GM13977 (cell line): ENCODE data around the gene NPHP4.

Source experiments
- DNase-seq: peaks from one replicate; pipeline ENCODE4 v3.0.0; 2012; ENCODE audit warnings: low spot score
- in situ Hi-C: fragments of 300-500 bp; cut with MboI; formaldehyde crosslinking; loops from one replicate; pipeline ENCODE4 v1.12.0; 2022; ENCODE audit warnings: low sequenced_read_pairs, low pct_unique_long_range_greater_than_20kb, mixed read lengths, inconsistent platforms; ENCODE audit not compliant: unreplicated experiment
- TF ChIP-seq, protein P1 (sequence below): IDR thresholded peaks from 2 replicates; pipeline ENCODE4 v1.5.1; 2012; ENCODE audit warnings: mild to moderate bottlenecking, control low read depth; ENCODE audit not compliant: insufficient read depth; ENCODE audit errors: extremely low read depth, missing control alignments

The NPHP4 gene

DNA sequence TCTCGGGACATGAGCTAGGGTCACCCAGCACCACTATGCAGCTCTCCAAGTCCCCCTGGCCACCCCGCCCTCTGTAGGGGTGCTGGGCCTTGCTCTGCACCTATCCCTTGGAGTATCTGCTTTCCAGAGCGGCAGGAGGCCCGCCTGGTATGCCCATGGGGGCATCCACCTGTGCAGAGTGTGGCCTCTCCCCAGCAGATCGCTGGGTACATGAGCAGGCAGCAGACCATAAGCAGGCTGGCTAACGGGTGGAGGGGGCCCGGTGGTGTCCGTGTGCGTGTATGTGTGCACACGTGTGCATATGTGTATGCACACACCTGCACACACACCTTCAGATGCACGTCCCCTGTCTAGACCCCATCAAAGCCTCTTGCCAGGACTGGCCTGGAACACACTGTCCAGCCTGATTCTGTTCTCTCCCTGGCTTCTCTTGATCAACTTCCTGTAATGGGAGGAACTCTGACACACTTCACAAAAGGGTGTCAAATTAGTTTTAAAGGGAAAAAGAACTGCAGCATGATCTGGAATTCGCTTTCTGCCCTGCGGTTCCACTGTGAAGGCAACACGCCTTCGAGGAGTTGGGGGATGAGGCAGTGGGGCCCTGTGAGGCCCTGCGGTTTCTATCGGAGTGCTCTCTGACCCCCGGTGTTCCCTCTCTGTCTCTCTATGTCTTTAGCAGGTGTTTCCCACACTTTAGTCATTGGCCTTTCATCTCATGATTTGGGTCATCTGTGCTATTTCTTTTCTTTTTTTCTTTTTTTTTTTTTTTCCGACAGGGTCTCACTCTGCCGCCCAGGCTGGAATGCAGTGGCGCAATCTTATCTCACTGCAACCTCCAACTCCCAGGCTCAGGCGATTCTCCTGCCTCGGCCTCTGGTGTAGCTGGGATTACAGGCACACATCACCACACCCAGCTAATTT is 17.2 kb upstream of the NPHP4 start:
- TF ChIP-seq, protein P1, sequence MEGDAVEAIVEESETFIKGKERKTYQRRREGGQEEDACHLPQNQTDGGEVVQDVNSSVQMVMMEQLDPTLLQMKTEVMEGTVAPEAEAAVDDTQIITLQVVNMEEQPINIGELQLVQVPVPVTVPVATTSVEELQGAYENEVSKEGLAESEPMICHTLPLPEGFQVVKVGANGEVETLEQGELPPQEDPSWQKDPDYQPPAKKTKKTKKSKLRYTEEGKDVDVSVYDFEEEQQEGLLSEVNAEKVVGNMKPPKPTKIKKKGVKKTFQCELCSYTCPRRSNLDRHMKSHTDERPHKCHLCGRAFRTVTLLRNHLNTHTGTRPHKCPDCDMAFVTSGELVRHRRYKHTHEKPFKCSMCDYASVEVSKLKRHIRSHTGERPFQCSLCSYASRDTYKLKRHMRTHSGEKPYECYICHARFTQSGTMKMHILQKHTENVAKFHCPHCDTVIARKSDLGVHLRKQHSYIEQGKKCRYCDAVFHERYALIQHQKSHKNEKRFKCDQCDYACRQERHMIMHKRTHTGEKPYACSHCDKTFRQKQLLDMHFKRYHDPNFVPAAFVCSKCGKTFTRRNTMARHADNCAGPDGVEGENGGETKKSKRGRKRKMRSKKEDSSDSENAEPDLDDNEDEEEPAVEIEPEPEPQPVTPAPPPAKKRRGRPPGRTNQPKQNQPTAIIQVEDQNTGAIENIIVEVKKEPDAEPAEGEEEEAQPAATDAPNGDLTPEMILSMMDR = no peak
- DNase-seq = no peak
- in situ Hi-C loops = no loop called here

DNA sequence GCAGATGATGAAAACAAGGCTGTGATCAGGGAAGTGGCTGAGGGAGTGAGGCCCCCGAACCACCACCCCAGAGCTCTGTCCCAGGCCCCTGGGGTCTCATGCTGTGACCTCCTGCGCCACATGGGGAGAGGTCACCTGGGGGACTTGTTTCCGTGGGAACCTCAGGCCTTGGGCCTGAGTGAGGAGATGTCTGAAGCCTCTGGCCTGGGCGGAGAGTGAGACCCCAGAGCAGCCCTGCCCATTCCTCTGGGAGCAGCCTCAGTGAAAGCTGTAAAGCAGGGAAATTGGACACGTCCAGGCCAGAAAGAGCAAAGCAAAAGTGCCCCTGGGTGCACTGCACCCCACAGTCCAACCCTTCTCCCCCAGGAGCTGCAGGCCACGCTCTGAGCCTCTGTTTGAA is 16.5 kb upstream of the NPHP4 start:
- in situ Hi-C loops = no loop called here
- DNase-seq = no peak
- TF ChIP-seq, protein P1 = no peak

DNA sequence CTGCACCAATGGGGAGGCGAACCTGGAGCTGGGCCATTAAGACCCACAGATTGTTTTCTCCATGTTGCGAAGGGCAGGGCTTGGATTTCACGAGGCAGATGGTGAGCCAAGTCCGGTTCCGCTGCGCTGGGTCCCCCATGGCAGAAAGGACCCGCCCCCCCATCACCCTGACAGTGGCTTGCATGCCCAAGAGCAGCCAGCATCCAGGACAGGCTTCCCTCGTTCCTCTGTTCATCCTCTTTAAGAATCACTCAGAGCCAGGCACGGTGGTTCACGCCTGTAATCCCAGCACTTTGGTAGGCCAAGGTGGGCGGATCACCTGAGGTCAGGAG is 15.8 kb upstream of the NPHP4 start:
- TF ChIP-seq, protein P1 = no peak
- in situ Hi-C loops = no loop called here
- DNase-seq = no peak

DNA sequence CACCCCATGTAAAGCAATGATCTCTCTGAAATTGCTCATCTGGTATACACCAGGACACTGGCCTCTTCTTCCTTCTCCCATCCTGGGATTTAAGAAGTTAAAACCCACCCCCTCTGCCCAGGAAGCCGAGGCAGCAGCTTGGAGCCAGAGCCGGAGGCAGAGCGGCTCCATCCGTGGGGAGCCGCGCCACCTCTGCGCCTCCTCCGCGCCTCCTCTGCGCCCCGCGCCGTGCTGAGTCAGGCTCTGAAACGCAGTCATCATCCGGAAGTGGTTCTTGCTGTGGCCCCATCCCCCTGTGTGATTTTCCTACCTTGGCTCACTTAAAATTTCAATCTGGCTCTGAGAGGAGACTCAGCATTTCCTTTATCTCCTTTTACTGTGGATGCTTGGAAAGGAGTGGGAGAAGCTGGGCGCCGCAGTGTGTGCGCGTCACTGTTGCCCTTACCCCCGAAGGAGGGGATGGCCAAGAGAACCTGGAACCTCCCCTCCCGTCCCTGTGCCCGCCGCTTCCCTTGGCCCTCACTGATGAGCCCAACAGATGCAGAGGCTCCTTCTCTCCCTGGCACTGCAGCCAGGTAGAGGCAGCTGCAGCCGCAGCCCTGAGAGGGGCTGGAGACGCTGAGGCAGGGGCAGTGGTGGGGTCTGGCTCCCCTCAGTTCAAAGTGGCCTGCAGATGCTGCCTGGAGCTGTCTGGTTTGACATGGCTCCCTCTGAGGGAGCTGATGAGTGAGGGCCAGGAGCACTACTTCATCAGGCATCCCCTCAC is 15.3 kb upstream of the NPHP4 start:
- TF ChIP-seq, protein P1 = no peak
- no peak for DNase-seq
- in situ Hi-C loops = no loop called here

DNA sequence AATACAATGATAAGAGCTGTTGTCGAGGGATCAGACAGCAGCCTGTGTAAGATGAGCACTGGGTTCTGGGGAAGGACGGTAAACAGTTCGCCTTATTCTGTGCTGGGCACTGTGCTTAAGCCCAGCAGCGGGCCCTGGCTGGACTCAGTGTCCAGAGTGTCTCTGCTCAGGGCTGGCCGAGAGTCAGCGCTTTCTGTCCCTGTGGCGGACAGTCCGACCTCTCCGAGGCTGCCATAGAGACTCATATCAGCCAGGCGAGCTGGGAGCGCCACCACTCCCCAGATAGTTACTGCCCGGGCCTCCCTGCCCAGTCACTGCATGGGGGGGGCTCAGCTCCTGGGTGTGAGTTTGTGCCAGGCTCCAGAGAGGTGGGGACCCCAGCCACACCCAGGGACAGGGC is 14.7 kb upstream of the NPHP4 start:
- TF ChIP-seq, protein P1 = no peak
- in situ Hi-C loops = no loop called here
- DNase-seq = no peak

DNA sequence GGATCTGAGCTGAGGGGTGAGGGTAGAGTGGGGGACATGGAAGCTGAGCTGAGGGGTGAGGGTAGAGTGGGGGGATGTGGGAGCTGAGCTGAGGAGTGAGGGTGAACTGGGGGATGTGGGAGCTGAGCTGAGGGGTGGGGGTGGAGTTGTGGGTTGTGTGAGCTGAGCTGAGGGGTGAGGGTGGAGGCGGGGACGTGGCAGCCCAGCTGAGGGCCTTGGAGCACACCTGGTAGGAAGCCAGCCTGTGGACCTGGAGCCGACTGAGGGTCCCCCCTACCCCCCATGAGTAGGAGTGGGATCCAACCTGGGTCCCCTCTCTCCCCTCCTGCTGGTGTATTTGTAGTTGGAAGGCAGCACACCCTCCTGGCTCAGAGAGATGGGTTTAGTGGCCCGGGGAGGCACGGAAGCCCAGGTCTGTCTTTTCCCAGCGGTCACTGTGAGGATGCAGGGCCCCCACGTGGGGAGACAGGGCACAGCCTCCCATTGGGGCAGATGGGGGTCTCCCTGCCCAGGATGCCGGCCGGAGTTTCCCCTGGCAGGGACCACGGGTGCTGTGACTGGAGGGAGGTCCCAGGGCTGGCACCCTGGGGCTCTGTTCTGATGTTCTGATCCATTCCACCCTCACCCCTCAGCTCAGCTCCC is 13.2 kb upstream of the NPHP4 start:
- in situ Hi-C loops = no loop called here
- no peak for DNase-seq
- TF ChIP-seq, protein P1 = no peak
